ENCODE data around the gene MLYCD. TPM values are rescaled to one million over a fixed set of nuclear protein-coding genes. Genes with fewer than 3 reads are reported as not detected.

Gene MLYCD
- total and polyA plus RNA-seq, 4 donors, result 3.7 to 24.4 (median 7.5) TPM

DNA sequence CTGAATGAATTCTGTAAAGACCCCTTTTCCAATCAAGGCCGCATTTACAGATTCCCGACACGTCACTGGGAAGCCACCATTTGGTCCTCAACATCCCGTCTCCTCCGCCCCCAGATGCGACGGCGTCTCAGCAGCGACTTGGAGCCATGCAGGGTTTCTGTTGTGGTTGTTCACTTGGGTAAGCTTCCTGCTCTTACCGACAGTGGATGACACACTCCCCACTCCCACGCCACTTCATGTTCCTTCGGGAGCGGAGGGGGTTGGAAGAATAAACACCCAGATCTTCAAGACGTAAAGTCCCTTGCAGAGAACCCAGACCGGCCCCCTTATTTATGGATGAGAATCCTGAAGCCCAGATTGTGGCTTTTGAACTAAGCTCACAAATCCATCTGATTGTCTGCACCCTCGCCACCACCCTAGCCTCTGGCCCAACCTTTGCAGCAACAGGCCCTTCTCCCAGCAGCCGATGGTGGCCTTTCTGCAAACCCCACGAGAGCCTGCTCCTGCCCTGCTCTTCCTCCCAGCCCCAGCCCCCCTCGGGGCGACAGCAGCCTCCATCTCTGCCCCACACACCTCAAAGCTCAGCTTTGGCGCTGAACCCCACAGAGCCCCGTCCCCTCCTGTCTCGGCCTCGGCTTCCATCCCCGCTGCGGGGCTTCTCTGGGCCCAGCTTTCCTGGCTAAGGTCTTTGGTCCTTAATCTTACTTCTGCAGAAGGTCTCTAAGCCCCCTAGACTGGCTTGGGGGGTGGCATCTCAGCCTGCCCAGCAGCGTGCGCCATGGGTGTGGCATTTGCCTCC, 35.2 kb downstream of the MLYCD start:
- TF ChIP-seq FOXA1 (IDR thresholded peaks at IDR 0.05) (no peak), EGR1 (IDR thresholded peaks at IDR 0.05; ENCODE audit: low read depth in 2 of 2) (no peak), RXRA (IDR thresholded peaks at IDR 0.05) (no peak), NR2F2 (IDR thresholded peaks at IDR 0.05) (no peak), GABPA (IDR thresholded peaks at IDR 0.05 in 1 of 2, conservative IDR thresholded peaks at IDR 0.05 in 1 of 2) (no peak), MAX (IDR thresholded peaks at IDR 0.05) (no peak), YY1 (IDR thresholded peaks at IDR 0.05) (no peak), HNF4A (conservative IDR thresholded peaks at IDR 0.05) (no peak), HNF4G (IDR thresholded peaks at IDR 0.05) (no peak), RAD21 (IDR thresholded peaks at IDR 0.05) (no peak), FOXA2 (IDR thresholded peaks at IDR 0.05) (no peak)
- TF ChIP-seq, protein P1, sequence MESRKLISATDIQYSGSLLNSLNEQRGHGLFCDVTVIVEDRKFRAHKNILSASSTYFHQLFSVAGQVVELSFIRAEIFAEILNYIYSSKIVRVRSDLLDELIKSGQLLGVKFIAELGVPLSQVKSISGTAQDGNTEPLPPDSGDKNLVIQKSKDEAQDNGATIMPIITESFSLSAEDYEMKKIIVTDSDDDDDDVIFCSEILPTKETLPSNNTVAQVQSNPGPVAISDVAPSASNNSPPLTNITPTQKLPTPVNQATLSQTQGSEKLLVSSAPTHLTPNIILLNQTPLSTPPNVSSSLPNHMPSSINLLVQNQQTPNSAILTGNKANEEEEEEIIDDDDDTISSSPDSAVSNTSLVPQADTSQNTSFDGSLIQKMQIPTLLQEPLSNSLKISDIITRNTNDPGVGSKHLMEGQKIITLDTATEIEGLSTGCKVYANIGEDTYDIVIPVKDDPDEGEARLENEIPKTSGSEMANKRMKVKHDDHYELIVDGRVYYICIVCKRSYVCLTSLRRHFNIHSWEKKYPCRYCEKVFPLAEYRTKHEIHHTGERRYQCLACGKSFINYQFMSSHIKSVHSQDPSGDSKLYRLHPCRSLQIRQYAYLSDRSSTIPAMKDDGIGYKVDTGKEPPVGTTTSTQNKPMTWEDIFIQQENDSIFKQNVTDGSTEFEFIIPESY (IDR thresholded peaks at IDR 0.05), result no peak
- TF ChIP-seq, protein P2, sequence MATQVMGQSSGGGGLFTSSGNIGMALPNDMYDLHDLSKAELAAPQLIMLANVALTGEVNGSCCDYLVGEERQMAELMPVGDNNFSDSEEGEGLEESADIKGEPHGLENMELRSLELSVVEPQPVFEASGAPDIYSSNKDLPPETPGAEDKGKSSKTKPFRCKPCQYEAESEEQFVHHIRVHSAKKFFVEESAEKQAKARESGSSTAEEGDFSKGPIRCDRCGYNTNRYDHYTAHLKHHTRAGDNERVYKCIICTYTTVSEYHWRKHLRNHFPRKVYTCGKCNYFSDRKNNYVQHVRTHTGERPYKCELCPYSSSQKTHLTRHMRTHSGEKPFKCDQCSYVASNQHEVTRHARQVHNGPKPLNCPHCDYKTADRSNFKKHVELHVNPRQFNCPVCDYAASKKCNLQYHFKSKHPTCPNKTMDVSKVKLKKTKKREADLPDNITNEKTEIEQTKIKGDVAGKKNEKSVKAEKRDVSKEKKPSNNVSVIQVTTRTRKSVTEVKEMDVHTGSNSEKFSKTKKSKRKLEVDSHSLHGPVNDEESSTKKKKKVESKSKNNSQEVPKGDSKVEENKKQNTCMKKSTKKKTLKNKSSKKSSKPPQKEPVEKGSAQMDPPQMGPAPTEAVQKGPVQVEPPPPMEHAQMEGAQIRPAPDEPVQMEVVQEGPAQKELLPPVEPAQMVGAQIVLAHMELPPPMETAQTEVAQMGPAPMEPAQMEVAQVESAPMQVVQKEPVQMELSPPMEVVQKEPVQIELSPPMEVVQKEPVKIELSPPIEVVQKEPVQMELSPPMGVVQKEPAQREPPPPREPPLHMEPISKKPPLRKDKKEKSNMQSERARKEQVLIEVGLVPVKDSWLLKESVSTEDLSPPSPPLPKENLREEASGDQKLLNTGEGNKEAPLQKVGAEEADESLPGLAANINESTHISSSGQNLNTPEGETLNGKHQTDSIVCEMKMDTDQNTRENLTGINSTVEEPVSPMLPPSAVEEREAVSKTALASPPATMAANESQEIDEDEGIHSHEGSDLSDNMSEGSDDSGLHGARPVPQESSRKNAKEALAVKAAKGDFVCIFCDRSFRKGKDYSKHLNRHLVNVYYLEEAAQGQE (IDR thresholded peaks at IDR 0.05), result no peak
- TF ChIP-seq, protein P3, sequence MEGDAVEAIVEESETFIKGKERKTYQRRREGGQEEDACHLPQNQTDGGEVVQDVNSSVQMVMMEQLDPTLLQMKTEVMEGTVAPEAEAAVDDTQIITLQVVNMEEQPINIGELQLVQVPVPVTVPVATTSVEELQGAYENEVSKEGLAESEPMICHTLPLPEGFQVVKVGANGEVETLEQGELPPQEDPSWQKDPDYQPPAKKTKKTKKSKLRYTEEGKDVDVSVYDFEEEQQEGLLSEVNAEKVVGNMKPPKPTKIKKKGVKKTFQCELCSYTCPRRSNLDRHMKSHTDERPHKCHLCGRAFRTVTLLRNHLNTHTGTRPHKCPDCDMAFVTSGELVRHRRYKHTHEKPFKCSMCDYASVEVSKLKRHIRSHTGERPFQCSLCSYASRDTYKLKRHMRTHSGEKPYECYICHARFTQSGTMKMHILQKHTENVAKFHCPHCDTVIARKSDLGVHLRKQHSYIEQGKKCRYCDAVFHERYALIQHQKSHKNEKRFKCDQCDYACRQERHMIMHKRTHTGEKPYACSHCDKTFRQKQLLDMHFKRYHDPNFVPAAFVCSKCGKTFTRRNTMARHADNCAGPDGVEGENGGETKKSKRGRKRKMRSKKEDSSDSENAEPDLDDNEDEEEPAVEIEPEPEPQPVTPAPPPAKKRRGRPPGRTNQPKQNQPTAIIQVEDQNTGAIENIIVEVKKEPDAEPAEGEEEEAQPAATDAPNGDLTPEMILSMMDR (IDR thresholded peaks at IDR 0.05; ENCODE audit: low read depth, low read length, missing input control), result no peak
- peaks cover 3 to 14% (median 8%) of the 10 kb centered on the region in 4 donors for H3K4me1 ChIP-seq (ENCODE audit: control insufficient read depth in 4 of 4, insufficient read depth in 4 of 4, low read length in 3 of 4)
- WGBS, result 92% methylated on average over 28 of the region's 28 CpGs
- no peaks in the 10 kb centered on the region for H3K9me3 ChIP-seq (ENCODE audit: control insufficient read depth in 4 of 4, low read length in 3 of 4)
- no peaks in the 10 kb centered on the region for H3K27me3 ChIP-seq (ENCODE audit: control insufficient read depth in 4 of 4, insufficient read depth in 4 of 4, low read length in 3 of 4)
- no peak for DNase-seq (ENCODE audit: low spot score)
- H3K4me3 ChIP-seq (ENCODE audit: low read depth in 1 of 3, low read length in 3 of 3), result no peak overlapping the region
- H3K36me3 ChIP-seq (ENCODE audit: control insufficient read depth in 4 of 4, insufficient read depth in 3 of 4, low read depth in 1 of 4, low read length in 3 of 4), result peaks cover 0 to 5% (median 0%) of the 10 kb centered on the region in 4 donors
- no peak overlapping the region for H3K9ac ChIP-seq (ENCODE audit: low read depth in 1 of 2, low read length in 2 of 2)
- H3K27ac ChIP-seq (ENCODE audit: low read depth in 1 of 2, low read length in 2 of 2), result no peak overlapping the region

- Histone ChIP-seq H3K36me3 (ENCODE audit: control insufficient read depth in 4 of 4, insufficient read depth in 3 of 4, low read depth in 1 of 4, low read length in 3 of 4) (peaks cover 0 to 5% (median 0%) of the 10 kb centered on the region in 4 donors), H3K4me1 (ENCODE audit: control insufficient read depth in 4 of 4, insufficient read depth in 4 of 4, low read length in 3 of 4) (peaks cover 4 to 20% (median 11%) of the 10 kb centered on the region in 4 donors), H3K9ac (ENCODE audit: low read depth in 1 of 2, low read length in 2 of 2) (no peak overlapping the region), H3K27ac (ENCODE audit: low read depth in 1 of 2, low read length in 2 of 2) (no peak overlapping the region), H3K4me3 (ENCODE audit: low read depth in 1 of 3, low read length in 3 of 3) (no peak overlapping the region), H3K27me3 (ENCODE audit: control insufficient read depth in 4 of 4, insufficient read depth in 4 of 4, low read length in 3 of 4) (no peaks in the 10 kb centered on the region), H3K9me3 (ENCODE audit: control insufficient read depth in 4 of 4, low read length in 3 of 4) (no peaks in the 10 kb centered on the region)
- DNase-seq (ENCODE audit: low spot score), result no peak
- WGBS, result 62% methylated on average over 12 of the region's 12 CpGs
- TF ChIP-seq, protein P3 (IDR thresholded peaks at IDR 0.05; ENCODE audit: low read depth, low read length, missing input control), result no peak
- TF ChIP-seq JUND (IDR thresholded peaks at IDR 0.05), result no peak
- no peak for TF ChIP-seq FOXA2 (IDR thresholded peaks at IDR 0.05)
- no peak for TF ChIP-seq GABPA (IDR thresholded peaks at IDR 0.05 in 1 of 2, conservative IDR thresholded peaks at IDR 0.05 in 1 of 2)
- no peak for TF ChIP-seq HNF4G (IDR thresholded peaks at IDR 0.05)
- no peak for TF ChIP-seq EGR1 (IDR thresholded peaks at IDR 0.05; ENCODE audit: low read depth in 2 of 2)
- TF ChIP-seq RXRA (IDR thresholded peaks at IDR 0.05), result no peak
- no peak for TF ChIP-seq NR2F2 (IDR thresholded peaks at IDR 0.05)
- TF ChIP-seq, protein P2 (IDR thresholded peaks at IDR 0.05), result no peak
- no peak for TF ChIP-seq MAX (IDR thresholded peaks at IDR 0.05)
- no peak for TF ChIP-seq SP1 (IDR thresholded peaks at IDR 0.05)
- no peak for TF ChIP-seq RAD21 (IDR thresholded peaks at IDR 0.05)
- TF ChIP-seq HNF4A (conservative IDR thresholded peaks at IDR 0.05), result no peak
These were observed 35.7 kb downstream of the MLYCD start for GRCh38 chr16:83934684-83934977.

Measured in liver (tissue), 9 donors.